ENCODE results near the gene RAD52.

The RAD52 gene

GRCh38 chr12:884746-885414, 64.6 kb downstream of the RAD52 start:
- intact Hi-C loops (cut with DNase I; ENCODE audit: low total_unique reads): no loop called here
- H3K4me1 ChIP-seq: no peaks in the 10 kb centered on the region
- no peaks in the 10 kb centered on the region for H3K9me3 ChIP-seq
- DNase-seq: no peak
- H3K36me3 ChIP-seq: peaks cover 96 to 99% (median 98%) of the 10 kb centered on the region in 3 donors
- no peak overlapping the region for H3K27ac ChIP-seq
- no peak overlapping the region for H3K4me3 ChIP-seq
- no peaks in the 10 kb centered on the region for H3K27me3 ChIP-seq
- TF ChIP-seq CTCF (IDR thresholded peaks at IDR 0.05): no peak

GRCh38 chr12:880656-881055, 68.8 kb downstream of the RAD52 start:
- intact Hi-C loops (cut with DNase I; ENCODE audit: low total_unique reads): no loop called here
- DNase-seq: no peak

DNA sequence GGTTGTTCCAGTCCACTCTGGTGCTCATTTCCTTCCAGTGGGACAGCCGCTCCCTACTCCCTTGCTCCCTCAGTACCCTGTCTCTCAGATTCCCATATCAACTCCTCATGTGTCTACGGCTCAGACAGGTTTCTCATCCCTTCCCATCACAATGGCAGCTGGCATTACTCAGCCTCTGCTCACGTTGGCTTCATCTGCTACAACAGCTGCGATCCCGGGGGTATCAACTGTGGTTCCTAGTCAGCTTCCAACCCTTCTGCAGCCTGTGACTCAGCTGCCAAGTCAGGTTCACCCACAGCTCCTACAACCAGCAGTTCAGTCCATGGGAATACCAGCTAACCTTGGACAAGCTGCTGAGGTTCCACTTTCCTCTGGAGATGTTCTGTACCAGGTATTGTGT, 69.9 kb downstream of the RAD52 start:
- Histone ChIP-seq H3K36me3 (peaks cover 68 to 85% (median 72%) of the 10 kb centered on the region in 3 donors), H3K4me1 (no peaks in the 10 kb centered on the region), H3K27ac (no peak overlapping the region), H3K27me3 (no peaks in the 10 kb centered on the region), H3K9me3 (no peaks in the 10 kb centered on the region), H3K4me3 (no peak overlapping the region)
- no peak for TF ChIP-seq CTCF (IDR thresholded peaks at IDR 0.05)
- no peak for DNase-seq
- intact Hi-C loops (cut with DNase I; ENCODE audit: low total_unique reads): no loop called here

More at GRCh38 chr12:880656-881055, 68.8 kb downstream of the RAD52 start:
- Histone ChIP-seq H3K27me3 (no peaks in the 10 kb centered on the region), H3K4me3 (no peak overlapping the region), H3K36me3 (peaks cover 78 to 89% (median 82%) of the 10 kb centered on the region in 3 donors), H3K27ac (no peak overlapping the region), H3K4me1 (no peaks in the 10 kb centered on the region), H3K9me3 (no peaks in the 10 kb centered on the region)
- TF ChIP-seq CTCF (IDR thresholded peaks at IDR 0.05): no peak

GRCh38 chr12:873954-874353, 75.5 kb downstream of the RAD52 start:
- Histone ChIP-seq H3K27me3 (no peaks in the 10 kb centered on the region), H3K4me3 (no peak overlapping the region), H3K27ac (no peak overlapping the region), H3K4me1 (no peaks in the 10 kb centered on the region), H3K9me3 (no peaks in the 10 kb centered on the region), H3K36me3 (peaks cover 26 to 61% (median 46%) of the 10 kb centered on the region in 3 donors)
- no peak for TF ChIP-seq CTCF (IDR thresholded peaks at IDR 0.05)
- DNase-seq: no peak
- intact Hi-C loops (cut with DNase I; ENCODE audit: low total_unique reads): loop anchor here (1.0 kb wide), 1 partner anchor 20 kb away; no protein-coding TSS in a partner anchor

DNA sequence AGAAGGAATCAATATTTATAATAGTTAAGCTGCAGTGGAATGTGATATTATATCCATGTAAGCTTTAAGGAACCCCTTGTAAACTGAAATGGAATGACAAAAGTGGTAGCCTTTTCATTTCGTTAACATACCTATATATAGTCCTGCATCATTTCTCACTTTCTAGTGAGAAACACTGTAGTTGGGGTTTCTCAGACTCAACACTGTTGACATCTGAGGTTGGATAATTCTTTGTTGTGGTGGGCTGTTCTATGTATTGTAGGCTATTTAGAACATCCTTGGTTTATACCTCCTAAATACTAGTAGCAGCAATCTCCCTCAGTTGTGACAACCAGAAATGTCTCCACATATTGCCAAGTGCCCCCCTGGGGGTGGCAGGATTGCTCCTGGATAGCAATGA, 79.1 kb downstream of the RAD52 start:
- no peaks in the 10 kb centered on the region for H3K27me3 ChIP-seq
- H3K36me3 ChIP-seq: peaks cover 33 to 65% (median 58%) of the 10 kb centered on the region in 3 donors
- no peak for DNase-seq
- H3K27ac ChIP-seq: no peak overlapping the region
- TF ChIP-seq CTCF (IDR thresholded peaks at IDR 0.05): no peak
- no peak overlapping the region for H3K4me3 ChIP-seq
- H3K9me3 ChIP-seq: no peaks in the 10 kb centered on the region
- intact Hi-C loops (cut with DNase I; ENCODE audit: low total_unique reads): no loop called here
- H3K4me1 ChIP-seq: no peaks in the 10 kb centered on the region

All from tibial artery (tissue), 4 donors.